Skeletal muscle tissue (tissue), 4 donors: ENCODE data around the gene PML. TPM values are rescaled to one million over a fixed set of nuclear protein-coding genes. Genes with fewer than 3 reads are reported as not detected.

Experiments used
- H3K27ac ChIP-seq: one replicate; pipeline ENCODE4 v1.7.0; 2013; ENCODE audit warnings: mild to moderate bottlenecking, low read depth, low read length, inconsistent platforms
- H3K27me3 ChIP-seq, 3 donors: one replicate each; pipeline ENCODE4 v1.7.0; 2013; ENCODE audit warnings: low read length in 3 of 3; ENCODE audit not compliant: control insufficient read depth in 3 of 3, insufficient read depth in 3 of 3
- H3K36me3 ChIP-seq, 3 donors: one replicate each; pipeline ENCODE4 v1.7.0; 2013; ENCODE audit warnings: low read length in 3 of 3; ENCODE audit not compliant: control insufficient read depth in 3 of 3, insufficient read depth in 3 of 3
- H3K4me1 ChIP-seq, 3 donors: one replicate each; pipeline ENCODE4 v1.7.0; 2013; ENCODE audit warnings: low read length in 3 of 3, mild to moderate bottlenecking in 3 of 3; ENCODE audit not compliant: control insufficient read depth in 3 of 3, insufficient read depth in 3 of 3
- H3K4me3 ChIP-seq, 3 donors: one replicate each; pipeline ENCODE4 v1.7.0; 2013; ENCODE audit warnings: low read length in 3 of 3
- H3K9ac ChIP-seq, 3 donors: one replicate each; pipeline ENCODE4 v1.7.0; 2013; ENCODE audit warnings: low read length in 3 of 3, mild to moderate bottlenecking in 3 of 3, moderate library complexity in 2 of 3, low read depth in 1 of 3
- H3K9me3 ChIP-seq, 3 donors: one replicate each; pipeline ENCODE4 v1.7.0; 2013; ENCODE audit warnings: low read length in 3 of 3; ENCODE audit not compliant: control insufficient read depth in 3 of 3
- total RNA-seq: library from RNA; depleted of rRNA; stranded (reverse); fragments of >200 nt; gene quantifications from one replicate; pipeline ENCODE4 v1.2.3, GENCODE V29; 2014
- donor health status: Osteomylitis.

Gene PML
- total RNA-seq, 1 donor from 2014 or later: 14.1 TPM

- peaks cover 34 to 49% (median 43%) of the 10 kb centered on the region in 3 donors for H3K4me1 ChIP-seq
- H3K27ac ChIP-seq: peak overlapping the region; percentile 95
- peak overlapping the region; percentile 35 to 96 (median 47) for H3K4me3 ChIP-seq
- H3K9me3 ChIP-seq: peaks cover 0 to 2% (median 0%) of the 10 kb centered on the region in 3 donors
- H3K27me3 ChIP-seq: no peaks in the 10 kb centered on the region
- peak overlapping the region; percentile 15 to 43 (median 40) for H3K9ac ChIP-seq
- H3K36me3 ChIP-seq: peaks cover 7 to 16% (median 13%) of the 10 kb centered on the region in 3 donors
These were observed 2.4 kb downstream of the PML start for GRCh38 chr15:73996939-73997338.

GRCh38 chr15:73997986-73998385, 3.5 kb downstream of the PML start:
- Histone ChIP-seq H3K27ac (no peak overlapping the region), H3K9ac (no peak overlapping the region), H3K4me1 (peaks cover 27 to 40% (median 35%) of the 10 kb centered on the region in 3 donors), H3K4me3 (peak overlapping the region in 2 of 3 donors; percentile 8 to 96), H3K27me3 (no peaks in the 10 kb centered on the region), H3K9me3 (no peaks in the 10 kb centered on the region), H3K36me3 (peaks cover 7 to 16% (median 13%) of the 10 kb centered on the region in 3 donors)

DNA sequence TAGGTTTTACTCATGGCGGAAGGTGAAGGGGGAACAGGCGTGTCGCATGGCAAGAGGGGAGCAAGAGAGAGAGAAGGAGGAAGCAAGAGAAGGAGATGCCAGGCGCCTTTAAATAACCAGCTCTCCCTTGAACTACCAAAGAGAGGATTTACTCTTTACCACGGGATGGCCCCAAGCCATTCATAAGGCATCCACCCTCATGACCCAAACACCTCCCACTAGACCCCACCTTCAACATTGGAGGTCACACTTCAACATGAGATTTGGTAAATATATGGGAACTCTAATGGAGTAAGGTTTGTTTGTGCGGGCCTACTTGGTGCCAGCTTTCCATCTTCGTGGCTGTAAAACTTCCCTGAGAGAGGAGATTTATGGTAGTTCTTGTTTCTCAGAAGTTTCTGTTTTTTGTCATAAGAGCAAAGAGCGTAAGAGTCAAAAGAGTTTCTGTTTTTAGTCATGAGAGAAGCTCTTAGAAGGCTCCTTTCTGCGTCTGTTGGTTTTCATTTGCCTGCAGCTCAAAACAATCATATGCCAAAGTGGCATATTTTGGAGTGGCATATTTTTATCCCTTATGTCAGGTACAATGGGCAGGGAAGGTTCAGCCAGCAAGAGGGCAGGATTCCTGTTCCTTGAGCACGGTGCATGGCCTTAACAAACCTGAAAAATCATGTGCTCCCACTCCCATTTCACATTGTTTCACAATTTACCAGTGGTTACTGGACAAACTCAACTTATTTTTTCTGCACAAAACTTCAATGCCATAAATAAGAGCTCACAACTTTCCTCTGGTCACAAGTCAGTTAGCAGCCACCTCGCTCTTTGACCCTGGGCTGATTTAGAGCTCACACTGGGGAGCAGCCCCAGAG, 12.5 kb downstream of the PML start:
- H3K4me1 ChIP-seq: peaks cover 27 to 37% (median 36%) of the 10 kb centered on the region in 3 donors

GRCh38 chr15:74007820-74008371, 13.4 kb downstream of the PML start:
- H3K9ac ChIP-seq: no peak overlapping the region
- no peaks in the 10 kb centered on the region for H3K9me3 ChIP-seq
- H3K4me1 ChIP-seq: peaks cover 27 to 37% (median 36%) of the 10 kb centered on the region in 3 donors
- H3K36me3 ChIP-seq: peaks cover 5 to 8% (median 5%) of the 10 kb centered on the region in 3 donors
- no peak overlapping the region for H3K27ac ChIP-seq
- H3K27me3 ChIP-seq: no peaks in the 10 kb centered on the region
- H3K4me3 ChIP-seq: no peak overlapping the region

More for the DNA sequence above, 12.5 kb downstream of the PML start:
- H3K36me3 ChIP-seq: peaks cover 5 to 8% (median 5%) of the 10 kb centered on the region in 3 donors
- H3K27me3 ChIP-seq: no peaks in the 10 kb centered on the region
- H3K27ac ChIP-seq: peak overlapping the region; percentile 10
- H3K4me3 ChIP-seq: no peak overlapping the region
- no peak overlapping the region for H3K9ac ChIP-seq
- no peaks in the 10 kb centered on the region for H3K9me3 ChIP-seq

- peaks cover 27 to 37% (median 36%) of the 10 kb centered on the region in 3 donors for H3K4me1 ChIP-seq
These were observed 14.4 kb downstream of the PML start for GRCh38 chr15:74008901-74009300.

DNA sequence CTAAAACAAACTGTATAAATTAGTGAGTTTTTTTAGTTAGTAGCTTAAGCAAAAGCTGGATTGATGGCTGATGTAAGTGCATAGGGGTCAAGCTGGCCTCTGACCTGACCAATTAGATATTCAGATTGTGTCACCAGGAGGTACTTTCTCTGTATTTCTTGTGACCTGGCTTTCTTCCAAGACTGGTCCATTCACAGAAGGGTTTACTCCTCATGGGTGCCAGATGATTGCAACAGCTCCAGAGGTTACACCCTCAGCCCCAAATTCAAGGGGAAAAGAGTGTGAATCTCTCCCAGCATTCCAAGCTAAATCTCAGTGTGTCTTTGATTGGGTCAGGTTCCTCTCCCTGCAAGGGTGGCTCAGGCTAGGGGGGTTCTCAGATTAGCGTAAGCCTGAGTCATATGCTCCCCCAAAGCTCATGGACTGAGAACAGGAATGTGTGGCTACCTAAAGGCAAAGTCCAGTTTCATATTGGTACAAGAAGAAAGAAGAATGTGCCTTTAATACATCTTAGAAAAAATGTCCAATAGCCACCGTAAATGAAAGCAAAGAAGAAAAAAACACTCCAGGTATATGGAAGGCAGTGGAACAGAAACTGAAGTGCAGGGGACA, 16.5 kb downstream of the PML start:
- no peaks in the 10 kb centered on the region for H3K27me3 ChIP-seq
- H3K4me3 ChIP-seq: no peak overlapping the region
- no peak overlapping the region for H3K9ac ChIP-seq
- H3K27ac ChIP-seq: no peak overlapping the region
- H3K36me3 ChIP-seq: peaks cover 0 to 9% (median 6%) of the 10 kb centered on the region in 3 donors
- no peaks in the 10 kb centered on the region for H3K9me3 ChIP-seq
- H3K4me1 ChIP-seq: peaks cover 27 to 35% (median 35%) of the 10 kb centered on the region in 3 donors

More at GRCh38 chr15:74008901-74009300, 14.4 kb downstream of the PML start:
- H3K36me3 ChIP-seq: peaks cover 5 to 8% (median 5%) of the 10 kb centered on the region in 3 donors
- H3K4me3 ChIP-seq: no peak overlapping the region
- H3K9me3 ChIP-seq: no peaks in the 10 kb centered on the region
- H3K27me3 ChIP-seq: no peaks in the 10 kb centered on the region
- peak overlapping the region in 1 of 3 donors; percentile 8 for H3K9ac ChIP-seq
- H3K27ac ChIP-seq: no peak overlapping the region

GRCh38 chr15:74011610-74012009, 17.1 kb downstream of the PML start:
- H3K9me3 ChIP-seq: no peaks in the 10 kb centered on the region
- no peaks in the 10 kb centered on the region for H3K27me3 ChIP-seq
- no peak overlapping the region for H3K27ac ChIP-seq
- no peak overlapping the region for H3K4me3 ChIP-seq
- H3K36me3 ChIP-seq: peaks cover 0 to 9% (median 3%) of the 10 kb centered on the region in 3 donors
- H3K4me1 ChIP-seq: peaks cover 26 to 34% (median 32%) of the 10 kb centered on the region in 3 donors
- H3K9ac ChIP-seq: no peak overlapping the region

DNA sequence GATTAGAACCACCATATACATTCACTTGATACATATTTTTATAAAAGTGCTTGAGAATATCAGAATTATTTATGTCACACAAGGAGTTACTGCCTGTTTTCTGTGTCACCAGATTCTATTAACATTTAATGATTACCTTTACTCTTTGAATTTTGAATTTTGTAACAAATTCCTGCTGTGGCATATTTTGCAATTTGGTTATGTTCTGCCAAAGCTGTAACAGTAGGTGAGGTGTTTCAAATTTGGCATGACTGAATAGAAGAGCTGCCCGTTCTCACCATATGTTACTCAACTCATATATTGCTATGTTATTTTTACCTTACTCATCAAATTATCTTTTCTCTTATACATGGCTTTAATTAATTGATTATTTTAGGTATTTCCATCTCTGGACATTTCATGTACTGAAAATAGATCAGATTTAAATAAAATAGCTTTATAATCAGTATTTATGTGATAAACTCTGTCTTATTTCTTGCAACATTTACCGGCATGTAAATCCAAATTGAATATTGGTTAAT, 18.9 kb downstream of the PML start:
- Histone ChIP-seq H3K36me3 (peaks cover 0 to 9% (median 1%) of the 10 kb centered on the region in 3 donors), H3K4me1 (peaks cover 14 to 22% (median 20%) of the 10 kb centered on the region in 3 donors), H3K27ac (no peak overlapping the region), H3K9ac (no peak overlapping the region), H3K4me3 (no peak overlapping the region), H3K9me3 (no peaks in the 10 kb centered on the region), H3K27me3 (no peaks in the 10 kb centered on the region)

DNA sequence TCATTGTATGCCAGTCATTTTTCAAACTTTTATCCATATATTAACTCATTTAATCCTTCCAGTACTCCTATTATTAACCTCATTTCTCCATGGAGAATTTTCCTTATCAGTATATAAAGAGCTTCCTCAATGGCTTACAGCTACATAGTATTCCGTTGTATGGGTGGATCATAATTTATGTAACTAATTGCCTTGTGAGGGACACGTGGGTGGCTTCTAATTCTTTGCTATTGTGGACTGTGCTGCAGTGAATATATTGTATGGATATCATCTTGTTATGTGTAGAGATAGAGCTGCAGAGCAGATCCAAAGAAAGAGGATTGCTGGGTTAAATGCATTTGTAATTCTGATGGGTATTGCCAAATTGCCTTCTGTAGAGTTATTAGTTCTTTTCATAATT, 25.2 kb downstream of the PML start:
- Histone ChIP-seq H3K9me3 (no peaks in the 10 kb centered on the region), H3K36me3 (peaks cover 20 to 25% (median 23%) of the 10 kb centered on the region in 3 donors), H3K27me3 (no peaks in the 10 kb centered on the region), H3K4me1 (peaks cover 7 to 12% (median 9%) of the 10 kb centered on the region in 3 donors), H3K4me3 (no peak overlapping the region), H3K27ac (no peak overlapping the region), H3K9ac (no peak overlapping the region)
